Activated CD8-positive, alpha-beta T cell treated with anti-CD3 and anti-CD28 coated beads for 36 hours (primary cell): ENCODE results near the gene TPP1. TPM values are rescaled to one million over a fixed set of nuclear protein-coding genes. Genes with fewer than 3 reads are reported as not detected.

Experiments used
- ATAC-seq: fragments of 200-7000 bp; cut with Tn5 transposase; one replicate; pipeline ENCODE4 v1.10.0; 2021; ENCODE audit warnings: mild to moderate bottlenecking, moderate library complexity
- CTCF ChIA-PET: fragments of 350-600 bp; sonication (Branson Sonifier 250); formaldehyde crosslinking; loops from one replicate; lab custom pipeline; 2021; ENCODE audit warnings: antibody characterized with exemption; lab: Charles Lee
- POLR2A ChIA-PET: fragments of 350-600 bp; sonication (Branson Sonifier 250); formaldehyde crosslinking; loops from one replicate; lab custom pipeline; 2021; ENCODE audit warnings: antibody characterized with exemption; lab: Charles Lee
- DNase-seq: peaks from one replicate; pipeline ENCODE4 v3.0.0-alpha.2; 2020
- H3K27ac Mint-ChIP-seq: one replicate; pipeline ENCODE4 v1.8.0; 2021; ENCODE audit warnings: mild to moderate bottlenecking, mixed read lengths
- H3K27me3 Mint-ChIP-seq: one replicate; pipeline ENCODE4 v1.8.0; 2021; ENCODE audit warnings: mixed read lengths
- H3K36me3 Mint-ChIP-seq: one replicate; pipeline ENCODE4 v1.8.0; 2021; ENCODE audit warnings: low read depth, mixed read lengths
- H3K4me1 Mint-ChIP-seq: one replicate; pipeline ENCODE4 v1.8.0; 2021; ENCODE audit warnings: low read depth, mixed read lengths
- H3K4me3 Mint-ChIP-seq: one replicate; pipeline ENCODE4 v1.8.0; 2021; ENCODE audit warnings: mild to moderate bottlenecking, moderate library complexity, mixed read lengths
- H3K9me3 Mint-ChIP-seq: one replicate; pipeline ENCODE4 v1.8.0; 2021; ENCODE audit warnings: mixed read lengths
- CTCF ChIP-seq: fragments of 200-600 bp; IDR thresholded peaks from one replicate; pipeline ENCODE4 v1.8.0; 2022; ENCODE audit warnings: antibody characterized with exemption, mild to moderate bottlenecking
- intact Hi-C: fragments of 100-400 bp; cut with micrococcal nuclease; formaldehyde crosslinking; loops from one replicate; pipeline ENCODE4 v1.10.0; 2022
- total RNA-seq, 2 experiments: library from RNA; stranded (reverse); gene quantifications; one replicate each; pipeline ENCODE4 v1.2.3, GENCODE V29; 2021

TPP1 gene
- total RNA-seq, 2 experiments from 2014 or later, result 28.1 to 31.4 TPM

- Mint-ChIP-seq H3K27me3 (no peaks in the 10 kb centered on the region), H3K4me1 (no peaks in the 10 kb centered on the region), H3K27ac (no peak overlapping the region), H3K9me3 (no peaks in the 10 kb centered on the region), H3K4me3 (no peak overlapping the region), H3K36me3 (peaks cover 6% of the 10 kb centered on the region)
- TF ChIP-seq CTCF, result no peak
- intact Hi-C loops, result loop anchor here (1.0 kb wide), 1 partner anchor 8 kb away; no protein-coding TSS in a partner anchor
- CTCF ChIA-PET, result interaction anchor here (1.2 kb wide), 1 partner anchor 102 kb away, joined by 3 read pairs; no protein-coding TSS in a partner anchor
- DNase-seq (no peak), ATAC-seq (no peak)
- POLR2A ChIA-PET, result no interaction called here
Measured at GRCh38 chr11:6565325-6565724, 53.9 kb downstream of the TPP1 start.

GRCh38 chr11:6563667-6564066, 55.6 kb downstream of the TPP1 start:
- DNase-seq, result no peak
- TF ChIP-seq CTCF, result no peak
- Mint-ChIP-seq H3K27ac (no peak overlapping the region), H3K4me3 (no peak overlapping the region), H3K4me1 (no peaks in the 10 kb centered on the region), H3K36me3 (peaks cover 4% of the 10 kb centered on the region), H3K27me3 (no peaks in the 10 kb centered on the region), H3K9me3 (no peaks in the 10 kb centered on the region)
- ChIA-PET POLR2A (no interaction called here), CTCF (interaction anchor here (1.0 to 1.9 kb wide), 3 partner anchors 33 to 194 kb away, joined by 3 to 5 read pairs (median 4); no protein-coding TSS in a partner anchor)
- intact Hi-C loops, result no loop called here
- no peak for ATAC-seq

GRCh38 chr11:6563121-6563619, 56.1 kb downstream of the TPP1 start:
- ATAC-seq (no peak), DNase-seq (no peak)
- ChIA-PET POLR2A (no interaction called here), CTCF (interaction anchor here (1.0 to 1.9 kb wide), 3 partner anchors 32 to 194 kb away, joined by 3 to 5 read pairs (median 4); no protein-coding TSS in a partner anchor)
- TF ChIP-seq CTCF, result no peak
- Mint-ChIP-seq H3K4me3 (no peak overlapping the region), H3K36me3 (peaks cover 4% of the 10 kb centered on the region), H3K9me3 (no peaks in the 10 kb centered on the region), H3K4me1 (no peaks in the 10 kb centered on the region), H3K27ac (no peak overlapping the region), H3K27me3 (no peaks in the 10 kb centered on the region)
- intact Hi-C loops, result no loop called here

Other genes with a start within 250 kb of the TPP1 start
- gene SMPD1, start 228.9 kb downstream of the TPP1 start, total RNA-seq, result 10 to 100 TPM; 10.6 to 11.2 TPM
- gene APBB1, start 200.3 kb downstream of the TPP1 start, total RNA-seq, result 10 to 100 TPM; 28.1 to 31.1 TPM
- gene HPX, start 178.4 kb downstream of the TPP1 start, total RNA-seq, result not detected
- 1 to 10 TPM; 4.4 to 5.5 TPM for gene TRIM3, start 145.5 kb downstream of the TPP1 start, total RNA-seq
- gene ARFIP2, start 138.1 kb downstream of the TPP1 start, total RNA-seq, result 10 to 100 TPM; 36.9 to 38.3 TPM
- 10 to 100 TPM; 40.6 to 43.0 TPM for gene TIMM10B, start 137.9 kb downstream of the TPP1 start, total RNA-seq
- gene DNHD1, start 122.1 kb downstream of the TPP1 start, total RNA-seq, result 10 to 100 TPM; 27.5 to 28.2 TPM
- gene RRP8, start 15.8 kb downstream of the TPP1 start, total RNA-seq, result 10 to 100 TPM; 39.6 to 43.1 TPM
- gene ILK, start 15.6 kb downstream of the TPP1 start, total RNA-seq, result 10 to 100 TPM; 70.6 to 71.7 TPM
- 100 to 1,000 TPM; 151 to 160 TPM for gene TAF10, start 7.2 kb downstream of the TPP1 start, total RNA-seq
- 1 to 10 TPM; 1.6 TPM for gene DCHS1, start 36.4 kb upstream of the TPP1 start, total RNA-seq
- 100 to 1,000 TPM; 140 to 144 TPM for gene MRPL17, start 63.9 kb upstream of the TPP1 start, total RNA-seq
- gene OR2AG2, start 152.6 kb upstream of the TPP1 start, total RNA-seq, result under 1 TPM; 0.29 to 0.45 TPM
- gene OR2AG1, start 163.6 kb upstream of the TPP1 start, total RNA-seq, result not detected
- under 1 TPM; 0.16 to 0.38 TPM for gene OR6A2, start 180.3 kb upstream of the TPP1 start, total RNA-seq
- gene OR10A5, start 226.3 kb upstream of the TPP1 start, total RNA-seq, result not detected
- gene OR10A2, start 243.6 kb upstream of the TPP1 start, total RNA-seq, result not detected